NCI-H345 treated with DMSO at 0.1 percent for 48 hours (cell line): ENCODE data around the gene CLCNKB.
"Not testable (repeated sequence)": the region's sequence is repeated elsewhere in the genome, so short reads cannot be mapped to it uniquely, and the experiment has no call there.

Experiments
- DNase-seq: peaks from one replicate; lab custom pipeline; 2025; ENCODE audit not compliant: unreplicated experiment; lab: John Stamatoyannopoulos, UW

CLCNKB gene

DNA sequence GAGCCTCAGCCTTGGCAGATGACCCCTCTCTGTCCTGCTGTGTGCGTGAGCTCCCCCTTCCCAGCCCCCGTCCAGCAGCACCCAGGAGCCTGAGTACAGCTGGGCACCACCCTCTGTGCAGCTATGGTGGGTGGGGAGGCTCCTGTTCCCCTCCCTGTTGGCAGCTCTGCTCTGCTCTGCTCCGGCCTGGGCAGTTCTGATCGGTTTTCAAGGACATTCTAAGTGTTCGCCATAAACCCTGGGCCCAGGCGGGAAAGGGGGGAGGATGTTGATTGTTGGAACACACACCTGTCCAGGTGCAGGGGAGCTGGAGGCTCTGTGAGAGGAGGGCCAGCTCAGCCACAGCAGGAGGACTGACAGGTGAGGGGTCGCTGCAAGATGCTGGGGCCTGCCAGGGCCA lies at the start of gene CLCNKB:
CLCNKB (plus strand) TSS at position 262 of the 400 bp plus-strand sequence. CDS start 711 bp downstream, outside the sequence.
- DNase-seq, result no peak

DNA sequence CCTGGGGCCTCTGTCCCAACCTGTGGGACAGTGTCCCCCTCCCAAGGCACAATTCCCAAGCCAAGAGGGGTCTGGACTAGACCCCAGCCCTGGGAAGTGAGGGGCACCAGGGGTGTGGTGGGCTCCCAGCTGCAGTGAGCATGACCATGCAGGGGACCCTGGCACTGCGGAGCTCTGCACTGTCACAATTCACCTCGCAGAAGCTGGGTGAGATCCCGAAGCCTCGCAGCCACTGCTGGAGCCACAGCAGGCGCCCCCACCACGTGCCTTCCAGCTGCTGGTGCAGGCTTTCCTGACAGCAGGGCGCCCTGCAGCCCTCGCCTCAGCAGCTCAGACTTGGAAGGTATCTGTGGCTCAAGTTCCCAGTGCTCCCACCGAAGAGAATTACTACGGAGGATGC lies 49.5 kb upstream of the CLCNKB start:
- no peak for DNase-seq

- no peak for DNase-seq
These were observed 48.8 kb upstream of the CLCNKB start for GRCh38 chr1:15994590-15995351.

DNA sequence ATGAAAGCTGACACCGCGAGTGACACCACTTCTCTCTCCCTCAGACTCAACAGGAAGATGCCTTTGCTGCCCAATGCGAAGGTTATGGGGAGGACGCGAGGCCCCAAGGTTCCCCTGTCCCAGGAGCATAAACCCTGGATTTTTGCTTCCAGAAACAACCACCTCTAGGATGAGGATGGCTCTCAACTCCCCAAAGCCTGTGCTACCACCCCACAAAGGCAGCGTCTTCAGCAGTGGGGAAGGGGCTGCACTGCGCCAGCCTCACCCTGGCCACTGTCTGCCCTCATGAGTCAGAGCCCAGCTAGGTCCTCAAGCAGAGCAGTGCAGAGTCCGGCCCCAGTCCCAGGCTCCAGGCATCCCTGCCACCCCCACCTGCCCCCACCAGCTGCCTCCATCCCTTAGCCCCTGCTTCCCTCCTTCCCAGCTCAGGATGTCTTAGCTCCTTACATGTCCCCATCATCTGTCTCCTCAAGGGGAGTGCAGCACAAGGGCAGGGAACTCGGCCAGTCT lies 46.5 kb upstream of the CLCNKB start:
- DNase-seq, result no peak

DNA sequence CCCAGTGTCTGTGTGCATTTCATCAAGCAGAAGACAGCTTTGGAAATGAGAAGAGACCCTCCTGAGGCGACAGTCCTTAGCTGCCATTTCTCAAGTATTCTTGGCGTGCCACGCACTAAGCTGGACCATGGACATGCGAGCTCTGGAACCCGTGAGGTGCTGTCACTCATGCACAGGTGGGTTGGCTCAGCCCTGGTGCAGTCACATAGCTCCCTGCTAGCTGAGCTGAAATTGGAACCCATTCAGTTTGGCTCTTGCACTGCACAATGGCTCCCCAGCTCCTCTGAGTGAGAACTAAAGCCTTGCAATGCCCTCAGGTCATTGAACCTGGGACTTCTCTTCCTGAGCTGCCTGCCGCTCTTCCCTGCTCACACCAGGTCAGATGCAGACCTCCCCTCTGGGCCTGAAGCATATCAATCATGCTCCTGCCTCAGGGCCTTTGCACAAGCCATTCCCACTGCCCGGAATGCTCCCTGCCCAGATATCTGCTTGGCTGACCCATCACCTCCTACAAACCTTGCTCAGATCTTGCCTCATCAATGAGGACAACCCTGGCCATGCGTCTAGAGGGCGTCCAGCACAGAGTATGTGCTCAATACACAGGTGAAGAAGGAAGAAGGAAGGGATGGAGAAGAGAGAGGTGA lies 45.8 kb upstream of the CLCNKB start:
- no peak for DNase-seq

GRCh38 chr1:15998929-15999328 lies 44.7 kb upstream of the CLCNKB start:
- no peak for DNase-seq

- DNase-seq, result not testable (repeated sequence)
These were observed 42.3 kb upstream of the CLCNKB start for GRCh38 chr1:16001274-16001673.

- DNase-seq, result no peak
These were observed 38.0 kb upstream of the CLCNKB start for GRCh38 chr1:16005597-16005996.

DNA sequence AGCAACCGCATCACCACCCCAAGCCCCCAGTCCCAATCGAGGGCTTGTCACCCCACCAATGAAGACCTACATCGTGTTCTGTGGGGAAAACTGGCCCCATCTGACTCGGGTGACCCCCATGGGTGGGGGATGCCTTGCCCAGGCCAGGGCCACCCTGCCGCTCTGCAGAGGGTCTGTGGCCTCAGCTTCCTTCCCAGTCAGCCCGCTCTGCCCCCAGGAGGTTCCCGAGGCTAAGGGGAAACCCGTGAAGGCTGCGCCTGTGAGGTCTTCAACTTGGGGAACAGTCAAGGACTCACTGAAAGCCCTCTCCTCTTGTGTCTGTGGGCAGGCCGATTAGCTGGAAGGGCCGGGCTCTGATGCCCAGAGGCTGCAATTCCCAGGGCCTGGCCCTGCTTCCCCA lies 37.6 kb upstream of the CLCNKB start:
- DNase-seq, result no peak

GRCh38 chr1:16006552-16007485 lies 36.8 kb upstream of the CLCNKB start:
- DNase-seq, result no peak

- DNase-seq, result no peak
These were observed 35.8 kb upstream of the CLCNKB start for GRCh38 chr1:16007671-16008341.

DNA sequence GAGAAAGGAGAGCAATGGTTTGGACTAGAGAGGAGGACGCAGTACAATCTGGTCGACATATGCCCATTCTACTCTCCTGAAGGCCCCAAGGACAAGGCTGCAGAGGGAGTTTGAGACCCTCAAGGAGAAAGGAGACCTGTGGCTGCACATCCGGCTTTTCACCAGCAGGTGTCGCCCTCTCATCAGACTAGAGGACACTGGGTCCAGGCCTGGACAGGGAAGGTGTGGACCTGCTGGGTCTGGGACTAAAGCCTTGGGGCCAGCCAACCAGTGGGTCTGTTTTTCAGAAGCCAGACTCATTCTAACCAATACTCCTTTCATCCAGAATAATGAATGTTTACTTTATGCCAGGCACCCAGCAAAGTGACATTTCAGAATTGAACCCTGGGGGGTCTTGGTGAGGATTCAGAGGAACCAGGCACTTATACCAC lies 34.5 kb upstream of the CLCNKB start:
- peak; percentile 48 for DNase-seq

DNA sequence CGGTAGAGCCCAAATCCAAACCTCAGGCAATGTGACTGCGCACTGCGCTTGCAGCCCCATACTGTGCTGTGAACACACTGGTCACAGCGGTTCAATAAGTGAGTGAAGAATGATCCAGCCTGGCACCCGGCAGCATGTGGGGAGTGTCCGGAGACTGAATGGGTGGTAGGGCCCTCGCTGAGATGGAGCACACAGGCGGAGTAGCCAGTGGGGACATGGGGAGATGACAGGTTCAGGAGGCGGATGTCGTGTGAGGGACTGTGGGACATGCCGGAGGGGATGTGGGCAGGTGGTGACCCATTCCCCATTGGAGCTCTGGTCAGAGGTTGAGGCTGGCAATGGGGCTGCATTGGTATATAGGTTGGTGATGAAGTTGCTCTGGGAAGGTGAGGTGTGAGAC lies 33.9 kb upstream of the CLCNKB start:
- no peak for DNase-seq

- DNase-seq, result no peak
These were observed 32.7 kb upstream of the CLCNKB start for GRCh38 chr1:16010837-16011236.

- DNase-seq, result no peak
These were observed 31.5 kb upstream of the CLCNKB start for GRCh38 chr1:16011936-16012589.

DNA sequence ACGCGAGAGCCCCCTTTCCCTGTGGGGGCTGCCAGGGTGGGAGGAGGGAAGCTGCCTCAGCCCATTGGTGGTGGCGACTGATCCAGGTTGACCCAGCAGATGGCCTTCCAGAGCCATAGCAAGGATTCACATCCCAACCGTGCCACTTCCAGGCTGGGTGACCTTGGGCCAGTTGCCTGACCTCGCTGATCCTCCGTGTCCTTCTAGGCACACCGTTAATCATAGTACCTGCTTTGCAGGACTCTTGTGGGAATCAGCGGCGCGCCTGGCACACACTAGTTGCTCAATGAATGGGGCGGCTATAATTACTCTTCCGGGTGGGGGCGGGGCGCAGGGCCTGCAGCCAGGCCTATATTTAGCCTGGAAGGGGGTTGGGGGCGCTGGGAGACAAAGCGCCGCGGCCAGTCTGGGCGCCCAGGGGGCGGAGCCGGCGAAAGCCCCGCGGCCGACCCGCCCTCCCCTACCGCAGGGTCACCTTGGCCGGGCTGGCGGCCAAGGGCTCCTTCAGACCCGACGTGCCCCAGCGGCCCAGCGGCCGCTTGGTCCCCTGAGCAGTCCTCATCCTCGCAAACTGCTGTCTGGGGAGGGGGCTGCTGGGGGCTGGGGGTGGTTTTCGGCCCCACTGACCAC lies 30.9 kb upstream of the CLCNKB start:
- no peak for DNase-seq

DNA sequence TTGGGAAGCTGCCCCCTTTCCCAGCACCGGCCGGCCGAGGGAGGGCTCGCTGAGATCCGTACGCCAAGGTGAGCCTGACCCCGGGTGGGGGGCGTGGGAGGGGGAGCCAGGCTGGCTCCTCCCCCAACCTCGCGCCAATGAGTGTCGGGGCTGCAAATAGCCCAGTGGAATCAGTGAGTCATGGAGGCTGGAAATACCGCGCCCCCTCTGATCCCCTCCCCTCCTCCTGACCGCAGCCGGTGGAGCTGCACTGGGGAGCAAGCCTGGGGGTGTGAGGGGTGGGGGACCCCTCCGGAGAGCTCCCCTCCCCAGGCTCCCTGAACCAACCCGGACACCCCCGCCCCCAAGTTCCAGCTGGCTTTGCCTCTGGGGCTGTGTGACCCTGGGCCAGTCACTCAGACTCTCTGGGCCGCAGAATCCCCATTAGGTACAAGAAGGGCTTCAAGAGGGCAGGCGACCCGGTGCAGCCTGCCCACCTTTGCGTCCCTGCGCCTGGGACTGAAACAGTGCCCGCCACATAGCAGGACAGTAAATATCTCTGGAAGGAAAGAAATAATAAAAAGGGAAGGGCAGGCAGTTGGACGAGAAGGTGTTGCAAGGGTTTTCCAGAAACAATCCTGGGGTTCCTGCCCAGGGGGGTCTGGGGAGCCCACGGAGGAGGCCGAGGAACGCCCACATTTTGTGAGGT lies 30.2 kb upstream of the CLCNKB start:
- no peak for DNase-seq

GRCh38 chr1:16013908-16014258 lies 29.7 kb upstream of the CLCNKB start:
- no peak for DNase-seq
